ENCODE measurements around the gene SH2B3.
A peak's percentile ranks its signal among the peaks of the same experiment; 100 is the strongest.

Gene SH2B3

GRCh38 chr12:111444314-111444924 is 38.7 kb downstream of the SH2B3 start:
- no peak for DNase-seq (ENCODE audit: low read depth in 2 of 2)

DNA sequence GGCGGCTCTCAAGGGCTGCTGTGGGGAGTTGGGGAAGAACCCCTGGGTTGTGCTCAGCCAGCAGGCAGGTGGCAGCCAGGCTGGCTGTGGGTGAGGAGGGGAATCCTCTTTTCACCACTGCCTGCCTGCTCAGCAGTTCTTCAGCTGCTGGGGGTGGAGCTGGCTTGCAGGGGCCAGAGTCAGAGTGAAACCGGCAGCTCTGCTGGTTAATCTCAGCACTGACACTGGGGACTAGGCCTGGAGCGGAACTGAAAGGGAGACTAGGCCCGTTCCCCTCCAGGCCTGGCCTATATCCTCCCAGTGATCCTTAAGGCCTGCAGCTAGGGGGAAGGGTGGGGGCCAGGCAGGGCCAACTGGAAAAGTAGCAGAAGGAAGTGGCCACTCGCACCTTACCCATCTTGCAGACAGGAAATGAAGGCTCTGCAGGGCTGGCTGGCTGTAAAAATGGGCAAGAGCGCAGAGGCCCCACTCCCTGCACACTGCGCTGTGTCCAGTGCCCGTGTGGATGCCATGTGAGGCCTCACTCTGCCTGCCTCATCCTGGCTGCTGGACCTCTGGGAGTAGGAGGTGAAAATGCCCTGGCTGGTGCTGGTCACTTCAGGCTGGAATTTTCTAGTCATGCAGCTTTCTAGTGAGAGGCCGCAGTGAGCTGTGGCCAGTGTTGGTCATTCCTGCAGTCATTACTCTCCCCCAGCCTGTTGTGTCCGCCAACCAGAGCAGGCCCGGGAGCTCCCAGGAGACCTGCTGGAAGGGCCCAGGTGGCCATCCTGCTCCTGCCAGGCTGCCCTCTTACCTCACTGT is 39.4 kb downstream of the SH2B3 start:
- peak; percentile 76 to 80 for DNase-seq (ENCODE audit: low read depth in 2 of 2)

DNA sequence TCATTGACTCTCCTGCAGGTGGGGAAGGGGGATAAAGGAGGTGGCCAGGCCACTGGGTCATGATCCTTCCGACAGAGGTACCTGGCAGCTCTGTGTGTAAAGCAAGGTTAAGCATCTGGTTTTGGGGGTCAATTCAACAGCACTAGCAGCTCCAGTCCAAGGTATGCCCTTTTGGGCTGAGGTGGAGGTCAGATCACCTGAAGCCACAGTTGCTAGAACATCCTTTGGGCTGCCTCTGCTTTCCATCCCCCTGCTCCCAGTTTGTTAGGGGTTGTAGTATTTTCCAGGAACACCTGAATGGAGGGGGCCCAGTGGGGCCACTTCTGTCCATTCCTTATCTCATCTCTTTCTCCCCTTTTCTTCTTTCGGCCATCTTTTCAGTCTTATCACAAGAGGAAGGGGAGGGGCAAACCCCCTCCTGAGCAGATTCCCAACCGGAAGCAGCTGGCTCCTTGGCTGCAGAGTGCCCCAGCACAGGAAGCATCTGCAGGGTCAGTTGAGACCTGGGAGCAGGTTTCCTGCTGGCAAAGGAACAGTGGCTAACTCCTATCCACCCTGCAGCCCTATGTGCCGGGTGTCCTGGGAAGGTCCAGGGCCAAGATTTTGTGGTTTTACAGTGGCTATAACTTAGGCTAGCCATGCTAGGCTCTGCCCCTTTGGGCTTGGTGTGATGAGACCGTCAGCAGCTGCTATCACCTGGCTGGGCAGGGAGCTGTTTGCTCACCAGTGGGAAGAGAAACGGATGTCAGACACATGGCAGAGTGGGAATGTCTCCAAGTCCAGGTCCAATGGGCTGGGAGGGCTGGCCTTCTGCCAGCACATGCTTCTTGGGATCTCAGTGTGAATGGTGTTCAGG is 40.2 kb downstream of the SH2B3 start:
- DNase-seq (ENCODE audit: low read depth in 2 of 2), result no peak

DNA sequence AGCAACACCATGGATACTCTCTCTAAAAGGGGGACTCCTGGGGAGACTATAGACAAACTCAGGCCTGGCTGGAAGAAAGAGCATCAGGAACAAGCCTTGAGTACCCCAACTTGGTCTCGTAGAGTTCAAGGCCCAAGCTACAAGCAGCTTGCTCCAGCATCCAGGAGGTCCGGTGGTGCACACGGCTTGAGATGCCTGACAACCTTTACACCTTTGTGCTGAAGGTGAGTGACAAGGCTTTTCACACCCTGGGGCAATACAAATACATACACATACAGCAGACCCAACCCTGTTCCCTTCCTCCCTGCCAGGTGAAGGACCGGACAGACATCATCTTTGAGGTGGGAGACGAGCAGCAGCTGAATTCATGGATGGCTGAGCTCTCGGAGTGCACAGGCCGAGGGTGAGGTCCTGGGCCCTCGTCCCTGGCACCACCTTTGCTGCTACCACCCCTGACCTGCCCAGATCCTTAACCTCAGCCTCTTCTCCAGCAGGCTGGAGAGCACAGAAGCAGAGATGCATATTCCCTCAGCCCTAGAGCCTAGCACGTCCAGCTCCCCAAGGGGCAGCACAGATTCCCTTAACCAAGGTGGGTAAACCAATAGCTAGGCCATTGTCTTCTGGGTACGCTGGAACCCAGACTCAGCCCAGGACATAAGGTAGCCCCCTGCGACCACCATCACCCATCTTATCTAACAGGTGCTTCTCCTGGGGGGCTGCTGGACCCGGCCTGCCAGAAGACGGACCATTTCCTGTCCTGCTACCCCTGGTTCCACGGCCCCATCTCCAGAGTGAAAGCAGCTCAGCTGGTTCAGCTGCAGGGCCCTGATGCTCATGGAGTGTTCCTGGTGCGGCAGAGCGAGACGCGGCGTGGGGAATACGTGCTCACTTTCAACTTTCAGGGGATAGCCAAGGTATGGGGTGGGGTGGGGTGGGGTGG is 41.2 kb downstream of the SH2B3 start:
- DNase-seq (ENCODE audit: low read depth in 2 of 2), result no peak

- DNase-seq (ENCODE audit: low read depth in 2 of 2), result no peak
Observed at GRCh38 chr12:111447571-111448265, 42.0 kb downstream of the SH2B3 start.

DNA sequence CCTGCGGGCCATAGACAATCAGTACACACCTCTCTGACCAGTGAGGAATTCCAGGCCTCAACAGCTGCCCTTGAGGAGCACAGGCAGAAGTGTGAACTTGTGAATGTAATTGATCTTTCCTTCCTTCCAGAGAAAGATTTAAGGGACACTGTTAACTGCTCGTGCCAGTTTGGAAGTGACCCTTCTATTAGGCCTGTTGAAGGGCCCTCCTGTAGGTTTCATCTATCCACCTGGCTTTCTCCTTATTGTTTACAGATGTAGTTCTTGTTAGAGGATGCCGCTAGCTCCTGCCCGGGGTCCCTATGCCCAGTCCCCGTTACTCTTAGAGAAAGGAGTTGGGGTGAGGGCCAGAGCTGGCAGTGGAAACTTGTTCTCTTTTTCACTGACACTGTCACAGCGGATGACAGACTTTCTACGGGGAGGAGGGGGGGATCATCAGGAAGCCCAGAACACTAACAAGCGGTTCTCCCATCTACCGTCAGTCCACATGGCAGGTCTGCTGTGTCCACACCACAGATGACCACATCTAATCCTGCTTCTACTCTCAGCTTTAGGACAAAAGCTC is 42.6 kb downstream of the SH2B3 start:
- no peak for DNase-seq (ENCODE audit: low read depth in 2 of 2)

GRCh38 chr12:111448846-111449790 is 43.4 kb downstream of the SH2B3 start:
- DNase-seq (ENCODE audit: low read depth in 2 of 2), result no peak

- no peak for DNase-seq (ENCODE audit: low read depth in 2 of 2)
Observed at GRCh38 chr12:111450676-111451075, 45.0 kb downstream of the SH2B3 start.

GRCh38 chr12:111451232-111451631 is 45.5 kb downstream of the SH2B3 start:
- no peak for DNase-seq (ENCODE audit: low read depth in 2 of 2)

DNA sequence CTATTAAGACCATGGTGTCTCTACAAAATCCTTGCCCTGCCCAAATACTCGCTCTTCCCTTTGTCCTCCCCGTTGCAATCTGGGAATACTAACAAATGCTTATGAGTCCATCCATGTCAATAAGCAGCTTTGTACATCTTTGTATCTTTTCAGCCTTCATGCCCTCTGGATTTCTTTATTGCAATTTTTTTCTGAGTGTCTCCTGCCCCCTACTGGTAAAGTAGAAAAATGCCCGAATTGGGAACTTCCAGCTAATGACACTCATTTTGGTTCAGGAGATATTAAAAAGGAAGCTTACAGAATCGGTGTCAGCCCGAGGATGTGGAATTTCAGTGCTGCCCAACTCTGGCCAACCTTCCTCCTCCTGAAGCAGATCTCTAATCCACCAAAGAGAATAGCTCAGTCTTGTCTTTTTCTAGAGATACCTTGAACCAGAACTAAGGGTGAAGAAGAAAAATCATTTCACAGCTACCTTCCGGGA is 46.0 kb downstream of the SH2B3 start:
- no peak for DNase-seq (ENCODE audit: low read depth in 2 of 2)

DNA sequence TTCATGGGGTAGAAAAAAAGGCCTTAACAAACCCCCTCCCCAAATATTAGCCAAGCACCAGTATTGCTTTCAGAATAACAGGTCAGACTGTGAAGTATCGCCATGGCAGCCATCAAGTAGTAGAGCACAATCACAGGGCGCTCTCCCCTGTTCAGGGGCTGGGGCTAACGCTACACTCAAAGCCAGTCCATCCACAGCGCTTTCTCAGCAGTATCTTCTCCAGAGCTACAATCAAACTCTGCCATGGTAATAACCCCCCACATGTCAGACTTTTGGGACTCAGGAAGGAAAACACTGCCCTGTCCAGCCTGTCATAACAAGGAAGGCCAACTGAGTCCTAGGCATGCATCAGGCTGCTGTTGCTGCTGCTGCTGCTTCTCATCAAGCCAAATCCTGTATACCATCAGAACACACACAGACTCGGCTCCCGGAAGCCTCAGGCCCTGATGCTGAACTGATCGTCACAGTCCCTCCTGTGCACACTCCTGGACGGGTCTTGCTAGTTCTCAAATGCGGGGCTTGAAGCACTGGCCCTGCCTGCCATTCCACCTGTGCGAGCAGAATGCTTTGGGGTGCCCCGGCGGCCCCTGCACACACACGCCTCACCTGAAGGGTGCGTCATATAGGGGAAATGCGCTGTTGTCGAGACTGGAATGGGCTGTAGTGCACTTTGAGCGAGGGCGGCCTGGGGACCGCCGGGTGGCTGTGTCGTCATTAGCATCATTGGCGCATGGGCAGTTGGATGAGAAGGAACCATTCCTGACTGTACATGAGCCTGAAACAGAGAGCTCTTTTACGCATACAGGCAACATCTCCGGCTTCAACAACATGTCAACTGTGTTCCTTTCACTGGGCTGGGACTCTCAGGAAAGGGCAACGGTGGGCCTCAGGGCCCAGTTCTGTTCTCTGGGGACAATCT is 47.6 kb downstream of the SH2B3 start:
- DNase-seq (ENCODE audit: low read depth in 2 of 2), result no peak

DNA sequence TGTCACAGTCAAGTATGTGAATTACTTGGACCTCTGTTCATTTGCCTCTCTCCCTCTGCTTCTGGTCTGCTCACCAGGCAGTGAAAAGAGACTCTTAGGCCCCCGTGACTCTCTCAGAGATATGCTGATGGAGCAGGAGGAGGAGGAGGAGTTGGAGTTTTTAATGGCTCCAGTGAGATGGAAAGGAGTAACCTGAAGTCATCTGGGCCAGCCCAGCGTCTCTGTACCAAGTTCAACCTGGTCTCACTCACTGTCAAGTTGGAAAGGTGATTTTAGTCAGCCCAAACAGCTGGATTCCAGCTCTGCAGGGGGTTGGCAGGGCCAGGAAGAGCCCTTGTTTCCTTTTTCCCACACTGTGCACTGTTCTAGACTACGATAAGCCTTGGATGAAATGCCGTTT is 48.6 kb downstream of the SH2B3 start:
- no peak for DNase-seq (ENCODE audit: low read depth in 2 of 2)

- no peak for DNase-seq (ENCODE audit: low read depth in 2 of 2)
Observed at GRCh38 chr12:111454716-111455447, 49.2 kb downstream of the SH2B3 start.

DNA sequence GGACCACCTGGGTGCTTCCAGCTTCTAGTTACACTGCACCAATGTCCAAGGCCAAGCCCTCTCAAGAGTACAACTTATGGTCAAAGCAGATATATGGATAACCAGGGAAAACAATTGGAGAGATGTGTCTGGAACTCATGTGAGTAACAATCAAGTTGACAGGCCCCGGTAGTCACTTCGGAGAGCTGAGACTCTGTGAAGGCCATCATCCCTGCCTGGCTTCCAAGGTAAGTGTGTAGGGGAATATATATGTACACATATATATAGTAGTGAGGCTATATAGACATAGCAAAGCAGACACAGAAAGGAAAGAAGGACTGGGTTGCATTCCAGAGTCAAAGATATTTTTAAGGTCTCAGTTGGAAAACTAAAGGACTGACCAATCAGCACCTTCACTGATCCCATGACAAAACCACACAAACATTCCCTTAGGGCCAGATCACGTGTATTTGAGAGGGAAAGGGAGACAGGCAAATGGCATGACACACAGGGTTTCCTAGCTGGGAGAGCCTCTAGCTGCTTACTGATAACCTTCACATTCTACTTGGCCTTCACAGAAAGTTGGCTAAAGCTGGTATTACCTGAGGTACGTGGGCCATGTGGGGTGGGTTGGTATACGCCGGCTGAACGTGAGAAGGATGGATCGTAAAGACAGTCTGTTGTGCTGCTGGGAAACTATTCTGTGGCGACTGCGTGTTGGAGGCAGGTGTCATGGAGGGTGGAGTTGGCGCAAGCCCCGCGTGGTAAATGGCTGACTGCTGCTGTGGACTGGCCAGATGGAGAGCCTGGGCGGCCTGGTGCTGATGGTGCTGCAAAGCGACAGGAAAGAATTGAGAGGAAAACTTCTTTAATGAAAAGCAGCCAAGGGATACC is 50.0 kb downstream of the SH2B3 start:
- DNase-seq (ENCODE audit: low read depth in 2 of 2), result no peak

DNA sequence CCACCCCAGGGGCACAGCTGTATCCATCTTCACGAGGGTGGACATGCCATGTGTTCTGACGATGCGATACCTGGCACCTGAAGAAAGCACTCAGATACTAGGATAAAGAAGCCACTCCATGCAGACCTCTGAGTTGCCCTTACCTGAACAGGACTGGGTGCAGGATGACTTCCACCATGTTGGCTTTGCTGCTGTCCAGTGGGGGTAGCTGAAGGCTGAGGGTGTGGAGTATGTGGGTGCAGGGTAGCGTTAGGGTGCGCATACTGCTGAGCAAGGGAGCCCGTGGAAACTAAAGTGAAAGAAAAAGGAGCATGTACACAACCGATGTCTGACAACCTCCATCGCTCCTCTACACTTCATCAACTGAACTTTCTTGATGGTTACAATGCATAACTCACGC is 51.3 kb downstream of the SH2B3 start:
- no peak for DNase-seq (ENCODE audit: low read depth in 2 of 2)

DNA sequence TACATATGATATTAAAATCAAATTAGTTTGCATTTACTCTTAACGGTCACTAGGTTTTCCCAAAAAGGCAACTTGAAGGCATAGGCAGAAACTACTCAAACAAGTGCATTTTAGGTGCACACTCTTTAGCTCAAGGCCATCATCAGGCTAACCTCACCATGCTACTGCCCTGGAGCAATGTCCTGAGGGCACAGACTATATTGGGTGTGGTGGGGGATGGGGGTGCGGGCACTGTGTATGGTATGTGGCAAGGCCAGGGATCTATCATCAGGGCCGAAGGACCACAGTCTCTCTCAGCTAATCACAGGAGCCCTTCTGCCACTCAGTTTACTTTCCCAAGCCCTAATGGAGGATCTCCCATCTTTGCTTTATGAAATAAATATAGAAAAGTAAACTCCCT is 51.9 kb downstream of the SH2B3 start:
- DNase-seq (ENCODE audit: low read depth in 2 of 2), result no peak
